T-cell (primary cell): Measurements from ENCODE around the gene PIK3R6. TPM values are rescaled to one million over a fixed set of nuclear protein-coding genes. Genes with fewer than 3 reads are reported as not detected.

Source experiments
- ATAC-seq, 4 experiments: fragments of 200-7000 bp in 3 of 4; fragments of 150-1000 bp in 1 of 4; cut with Tn5 transposase; replicated peaks in 1 of 4; 1 replicate in 3 of 4; 2 replicates in 1 of 4; pipeline ENCODE4 v1.10.0; 2021; ENCODE audit warnings: moderate library complexity in 3 of 4, mild to moderate bottlenecking in 2 of 4, moderate number of reproducible peaks in 1 of 4
- CTCF ChIA-PET, 2 donors: fragments of 300-600 bp; sonication (Branson Sonifier 250); formaldehyde crosslinking; loops; one replicate each; lab custom pipeline; 2022; ENCODE audit warnings: antibody characterized with exemption in 2 of 2; lab: Charles Lee
- POLR2A ChIA-PET, 2 donors: fragments of 300-600 bp; sonication (Branson Sonifier 250); formaldehyde crosslinking; loops; one replicate each; lab custom pipeline; 2022; ENCODE audit warnings: antibody characterized with exemption in 2 of 2; lab: Charles Lee
- DNase-seq, 35 experiments: peaks; one replicate each; pipeline versions ENCODE4 v3.0.0 to v3.0.0-alpha.2; 2013 to 2023
- H3K27ac ChIP-seq: one replicate; pipeline ENCODE4 v1.5.1; 2013; ENCODE audit warnings: low read length
- H3K27me3 ChIP-seq, 2 experiments: replicated peaks in 1 of 2; 1 replicate in 1 of 2; 2 replicates in 1 of 2; pipeline versions ENCODE4 v1.6.1 to v1.7.0; 2013; ENCODE audit warnings: low read length in 1 of 2, mixed read lengths in 1 of 2; ENCODE audit not compliant: control insufficient read depth in 2 of 2, insufficient read depth in 2 of 2; ENCODE audit errors: extremely low read depth in 1 of 2
- H3K36me3 ChIP-seq, 2 donors: 1 replicate in 1 of 2; 2 replicates in 1 of 2; pipeline versions ENCODE4 v1.6.1 to v1.7.0; 2013; ENCODE audit warnings: low read length in 1 of 2; ENCODE audit not compliant: control insufficient read depth in 2 of 2, insufficient read depth in 1 of 2; ENCODE audit errors: extremely low read depth in 1 of 2
- H3K4me1 ChIP-seq, 2 experiments: 1 replicate in 1 of 2; 2 replicates in 1 of 2; pipeline versions ENCODE4 v1.6.1 to v1.7.0; 2013; ENCODE audit warnings: low read length in 2 of 2, mixed read lengths in 1 of 2; ENCODE audit not compliant: insufficient read depth in 2 of 2, control insufficient read depth in 1 of 2; ENCODE audit errors: extremely low read depth in 1 of 2
- H3K4me3 ChIP-seq, 2 donors: 1 replicate in 1 of 2; 2 replicates in 1 of 2; pipeline versions ENCODE4 v1.5.1 to v1.7.0; 2013; ENCODE audit warnings: mild to moderate bottlenecking in 2 of 2, low read length in 1 of 2, moderate library complexity in 1 of 2; ENCODE audit not compliant: control insufficient read depth in 1 of 2; ENCODE audit errors: extremely low read depth in 1 of 2
- H3K9me3 ChIP-seq: 2 replicates; pipeline ENCODE4 v1.7.0; 2013
- H3K27ac Mint-ChIP-seq, 2 donors: one replicate each; pipeline ENCODE4 v1.8.0; 2020 to 2021; ENCODE audit warnings: mild to moderate bottlenecking in 2 of 2, mixed read lengths in 2 of 2
- H3K27me3 Mint-ChIP-seq, 2 donors: one replicate each; pipeline ENCODE4 v1.8.0; 2021 to 2022; ENCODE audit warnings: mixed read lengths in 2 of 2
- H3K36me3 Mint-ChIP-seq: one replicate; pipeline ENCODE4 v1.8.0; 2021; ENCODE audit warnings: mixed read lengths
- H3K4me1 Mint-ChIP-seq, 3 donors: one replicate each; pipeline ENCODE4 v1.8.0; 2020 to 2022; ENCODE audit warnings: mixed read lengths in 3 of 3, mild to moderate bottlenecking in 1 of 3
- H3K4me3 Mint-ChIP-seq, 3 donors: one replicate each; pipeline ENCODE4 v1.8.0; 2020 to 2022; ENCODE audit warnings: mild to moderate bottlenecking in 3 of 3, mixed read lengths in 3 of 3, moderate library complexity in 3 of 3
- H3K9me3 Mint-ChIP-seq, 3 donors: one replicate each; pipeline ENCODE4 v1.8.0; 2020 to 2022; ENCODE audit warnings: mixed read lengths in 3 of 3
- WGBS: methylation state at CpG from one replicate; pipeline ENCODE4 v1.1.5; 2013; ENCODE audit warnings: missing lambda C conversion rate; ENCODE audit not compliant: insufficient coverage; 5-methylcytosine and 5-hydroxymethylcytosine counted together
- total RNA-seq, 35 experiments: library from RNA in 6 of 35; stranded (reverse) in 6 of 35; fragments of 120-200 nt in 1 of 35; gene quantifications; one replicate each; pipeline versions ENCODE4 v1.2.1 to v1.2.4 and lab custom pipeline; 2013 to 2026

Gene PIK3R6
- total RNA-seq, 5 donors from 2014 or later (not counting 1 experiment from before 2014, with no cell fraction given) = 0.53 to 1.4 (median 0.72) TPM

GRCh38 chr17:8870406-8871040 lies 3.0 kb upstream of the PIK3R6 start:
- no peaks in the 10 kb centered on the region for H3K36me3 ChIP-seq
- H3K27me3 ChIP-seq = peaks cover 0 to 7% of the 10 kb centered on the region in 2 experiments
- H3K9me3 Mint-ChIP-seq = no peaks in the 10 kb centered on the region
- 90% methylated on average over 6 of the region's 13 CpGs for WGBS
- H3K4me1 Mint-ChIP-seq = peaks cover 23 to 46% (median 46%) of the 10 kb centered on the region in 3 donors
- no peaks in the 10 kb centered on the region for H3K27me3 Mint-ChIP-seq
- POLR2A ChIA-PET = no interaction called here
- ATAC-seq = no peak
- H3K27ac ChIP-seq = no peak overlapping the region
- H3K27ac Mint-ChIP-seq = no peak overlapping the region
- H3K4me1 ChIP-seq = peaks cover 6 to 37% of the 10 kb centered on the region in 2 experiments
- H3K4me3 Mint-ChIP-seq = no peak overlapping the region
- no peak overlapping the region for H3K4me3 ChIP-seq
- CTCF ChIA-PET = no interaction called here
- DNase-seq = no peak
- H3K36me3 Mint-ChIP-seq = no peaks in the 10 kb centered on the region
- H3K9me3 ChIP-seq = no peaks in the 10 kb centered on the region

- Mint-ChIP-seq H3K36me3 (no peaks in the 10 kb centered on the region), H3K9me3 (no peaks in the 10 kb centered on the region), H3K4me1 (peaks cover 23 to 38% (median 36%) of the 10 kb centered on the region in 3 donors), H3K27me3 (no peaks in the 10 kb centered on the region), H3K27ac (no peak overlapping the region), H3K4me3 (no peak overlapping the region)
- POLR2A ChIA-PET = no interaction called here
- CTCF ChIA-PET = interaction anchor here in 1 of 2 donors (0.6 kb wide), 1 partner anchor 650 kb away, joined by 6 read pairs; no protein-coding TSS in a partner anchor
- Histone ChIP-seq H3K27ac (no peak overlapping the region), H3K4me1 (peaks cover 6 to 35% of the 10 kb centered on the region in 2 experiments), H3K27me3 (peaks cover 0 to 7% of the 10 kb centered on the region in 2 experiments), H3K36me3 (no peaks in the 10 kb centered on the region), H3K4me3 (no peak overlapping the region), H3K9me3 (no peaks in the 10 kb centered on the region)
- WGBS = 95% methylated on average over 7 of the region's 11 CpGs
- DNase-seq = no peak
- ATAC-seq = no peak
Measured at GRCh38 chr17:8869114-8869815, 1.8 kb upstream of the PIK3R6 start.

DNA sequence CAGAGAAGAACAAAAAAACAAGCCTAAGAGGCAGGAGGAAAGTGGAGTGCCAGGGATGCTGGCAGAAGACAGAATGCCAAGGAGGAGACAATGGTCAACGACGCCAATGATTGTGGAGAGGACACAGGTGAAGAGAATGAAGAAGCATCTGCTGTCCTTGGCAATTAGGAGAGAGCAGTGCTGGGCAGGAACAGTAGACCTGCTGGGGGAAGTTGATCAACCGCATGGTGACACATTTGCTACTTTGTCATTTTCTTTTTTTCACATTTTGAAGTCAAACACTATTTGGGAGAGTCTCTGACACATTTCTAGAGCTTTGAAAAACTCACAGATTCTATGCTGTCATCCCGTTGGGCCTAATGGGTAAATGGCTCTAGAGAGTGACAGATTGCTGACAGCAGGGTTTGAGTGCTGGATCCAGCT lies 1.1 kb upstream of the PIK3R6 start:
- H3K27ac Mint-ChIP-seq = peak overlapping the region in 1 of 2 donors; percentile 3
- Histone ChIP-seq H3K27ac (no peak overlapping the region), H3K9me3 (no peaks in the 10 kb centered on the region), H3K4me1 (peaks cover 6 to 33% of the 10 kb centered on the region in 2 experiments), H3K36me3 (no peaks in the 10 kb centered on the region), H3K4me3 (no peak overlapping the region), H3K27me3 (peaks cover 0 to 7% of the 10 kb centered on the region in 2 experiments)
- H3K9me3 Mint-ChIP-seq = no peaks in the 10 kb centered on the region
- H3K27me3 Mint-ChIP-seq = no peaks in the 10 kb centered on the region
- peaks cover 23 to 30% (median 29%) of the 10 kb centered on the region in 3 donors for H3K4me1 Mint-ChIP-seq
- ChIA-PET CTCF (no interaction called here), POLR2A (no interaction called here)
- ATAC-seq = no peak
- H3K4me3 Mint-ChIP-seq = peak overlapping the region in 1 of 3 donors; percentile 68
- no peaks in the 10 kb centered on the region for H3K36me3 Mint-ChIP-seq
- WGBS = 72% methylated on average over 2 of the region's 4 CpGs
- DNase-seq = no peak

GRCh38 chr17:8868092-8868491 lies 618 bp upstream of the PIK3R6 start:
- 100% methylated on average over 1 of the region's 1 CpG for WGBS

DNA sequence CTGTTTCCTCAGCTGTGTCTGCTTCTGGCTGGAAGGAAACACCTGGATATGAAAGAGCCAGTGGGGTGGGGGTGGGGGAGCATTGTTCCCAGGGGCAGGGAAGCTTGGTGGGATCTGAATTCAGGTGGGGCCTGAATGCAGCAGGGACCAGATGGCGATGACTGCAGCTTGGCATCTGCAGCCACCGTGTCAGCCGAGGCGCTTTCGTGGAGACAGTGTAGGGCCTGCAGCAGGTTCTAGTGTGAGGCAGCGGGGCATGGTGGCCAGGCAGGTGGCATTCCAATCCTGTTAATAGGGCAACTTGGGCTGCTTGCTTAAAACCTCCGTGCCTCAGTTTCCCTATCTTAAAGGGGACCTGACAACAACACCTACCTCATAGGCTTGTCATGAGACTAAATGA lies 1.7 kb downstream of the PIK3R6 start:
- 97% methylated on average over 6 of the region's 7 CpGs for WGBS
- CTCF ChIA-PET = interaction anchor here in 1 of 2 donors (0.7 kb wide), 1 partner anchor 647 kb away, joined by 4 read pairs; no protein-coding TSS in a partner anchor
- H3K27me3 ChIP-seq = peaks cover 0 to 7% of the 10 kb centered on the region in 2 experiments
- POLR2A ChIA-PET = no interaction called here
- H3K9me3 ChIP-seq = no peaks in the 10 kb centered on the region
- no peak overlapping the region for H3K27ac Mint-ChIP-seq
- no peak overlapping the region for H3K4me3 ChIP-seq
- H3K4me3 Mint-ChIP-seq = no peak overlapping the region
- DNase-seq = no peak
- no peaks in the 10 kb centered on the region for H3K27me3 Mint-ChIP-seq
- no peak for ATAC-seq
- H3K36me3 Mint-ChIP-seq = no peaks in the 10 kb centered on the region
- no peaks in the 10 kb centered on the region for H3K36me3 ChIP-seq
- H3K27ac ChIP-seq = no peak overlapping the region
- peaks cover 39 to 44% (median 43%) of the 10 kb centered on the region in 3 donors for H3K4me1 Mint-ChIP-seq
- H3K4me1 ChIP-seq = peaks cover 16 to 36% of the 10 kb centered on the region in 2 experiments
- H3K9me3 Mint-ChIP-seq = no peaks in the 10 kb centered on the region

More at GRCh38 chr17:8868092-8868491, 618 bp upstream of the PIK3R6 start:
- H3K27ac ChIP-seq = no peak overlapping the region
- Mint-ChIP-seq H3K27ac (peak overlapping the region in 1 of 2 donors; percentile 17), H3K4me3 (peak overlapping the region in 2 of 3 donors; percentile 8 to 68), H3K27me3 (no peaks in the 10 kb centered on the region), H3K9me3 (no peaks in the 10 kb centered on the region), H3K36me3 (no peaks in the 10 kb centered on the region), H3K4me1 (peaks cover 23 to 30% (median 25%) of the 10 kb centered on the region in 3 donors)
- no peak for ATAC-seq
- H3K36me3 ChIP-seq = no peaks in the 10 kb centered on the region
- no peak for DNase-seq
- peaks cover 6 to 33% of the 10 kb centered on the region in 2 experiments for H3K4me1 ChIP-seq
- POLR2A ChIA-PET = no interaction called here
- peaks cover 0 to 7% of the 10 kb centered on the region in 2 experiments for H3K27me3 ChIP-seq
- no peak overlapping the region for H3K4me3 ChIP-seq
- CTCF ChIA-PET = interaction anchor here (0.6 to 1.1 kb wide), 2 partner anchors 23 to 26 kb away, joined by 3 read pairs; no protein-coding TSS in a partner anchor
- no peaks in the 10 kb centered on the region for H3K9me3 ChIP-seq

GRCh38 chr17:8865385-8865784 lies 2.1 kb downstream of the PIK3R6 start:
- Histone ChIP-seq H3K4me3 (no peak overlapping the region), H3K9me3 (no peaks in the 10 kb centered on the region), H3K27ac (no peak overlapping the region), H3K36me3 (no peaks in the 10 kb centered on the region), H3K27me3 (peaks cover 0 to 7% of the 10 kb centered on the region in 2 experiments), H3K4me1 (peaks cover 16 to 36% of the 10 kb centered on the region in 2 experiments)
- ChIA-PET CTCF (interaction anchor here in 1 of 2 donors (0.7 kb wide), 1 partner anchor 647 kb away, joined by 4 read pairs; no protein-coding TSS in a partner anchor), POLR2A (no interaction called here)
- Mint-ChIP-seq H3K9me3 (no peaks in the 10 kb centered on the region), H3K4me1 (peaks cover 39 to 44% (median 43%) of the 10 kb centered on the region in 3 donors), H3K4me3 (no peak overlapping the region), H3K27me3 (no peaks in the 10 kb centered on the region), H3K27ac (no peak overlapping the region), H3K36me3 (no peaks in the 10 kb centered on the region)
- ATAC-seq (no peak), DNase-seq (no peak)
- WGBS = 92% methylated on average over 2 of the region's 6 CpGs
